ENCODE measurements around the gene EXOC3L4.

GRCh38 chr14:103065861-103066260, 28.7 kb upstream of the EXOC3L4 start:
- no peak for TF ChIP-seq CTCF (IDR thresholded peaks at IDR 0.05; ENCODE audit: insufficient read depth, low read depth, low read length)
- TF ChIP-seq EZH2 (IDR thresholded peaks at IDR 0.05; ENCODE audit: insufficient read depth, low read length) = no peak

Measured in astrocyte (in vitro differentiated cells and primary cell).